Activated B cell treated with CpG ODN at 0.5 μM for 24 hours (primary cell): ENCODE results near the gene KRT4. TPM values are rescaled to one million over a fixed set of nuclear protein-coding genes. Genes with fewer than 3 reads are reported as not detected.

Experiments
- ATAC-seq: fragments of 200-7000 bp; cut with Tn5 transposase; one replicate; pipeline ENCODE4 v1.10.0; 2021; ENCODE audit warnings: low read depth, mild to moderate bottlenecking, moderate library complexity
- CTCF ChIA-PET: fragments of 350-600 bp; sonication (Branson Sonifier 250); formaldehyde crosslinking; loops from one replicate; lab custom pipeline; 2021; ENCODE audit warnings: antibody characterized with exemption; lab: Charles Lee
- POLR2A ChIA-PET: fragments of 350-600 bp; sonication (Branson Sonifier 250); formaldehyde crosslinking; loops from one replicate; lab custom pipeline; 2021; ENCODE audit warnings: antibody characterized with exemption; lab: Charles Lee
- DNase-seq: peaks from one replicate; pipeline ENCODE4 v3.0.0; 2022
- H3K27ac Mint-ChIP-seq: one replicate; pipeline ENCODE4 v1.8.0; 2020; ENCODE audit warnings: mixed read lengths
- H3K27me3 Mint-ChIP-seq: one replicate; pipeline ENCODE4 v1.8.0; 2021; ENCODE audit warnings: mixed read lengths
- H3K36me3 Mint-ChIP-seq: one replicate; pipeline ENCODE4 v1.8.0; 2021; ENCODE audit warnings: low read depth, mixed read lengths
- H3K4me1 Mint-ChIP-seq: one replicate; pipeline ENCODE4 v1.8.0; 2021; ENCODE audit warnings: mixed read lengths
- H3K4me3 Mint-ChIP-seq: one replicate; pipeline ENCODE4 v1.8.0; 2020; ENCODE audit warnings: mild to moderate bottlenecking, mixed read lengths
- H3K9me3 Mint-ChIP-seq: one replicate; pipeline ENCODE4 v1.8.0; 2020; ENCODE audit warnings: mixed read lengths
- CTCF ChIP-seq: fragments of 200-600 bp; IDR thresholded peaks from one replicate; pipeline ENCODE4 v1.8.0; 2022; ENCODE audit warnings: antibody characterized with exemption, mild to moderate bottlenecking
- intact Hi-C: fragments of 100-400 bp; cut with micrococcal nuclease; formaldehyde crosslinking; loops from one replicate; pipeline ENCODE4 v1.15.1; 2024
- total RNA-seq: library from RNA; stranded (reverse); gene quantifications from 2 replicates; pipeline ENCODE4 v1.2.3, GENCODE V29; 2022

Gene KRT4
- total RNA-seq, 1 donor from 2014 or later, result not detected

- ATAC-seq (no peak), DNase-seq (no peak)
- Mint-ChIP-seq H3K4me3 (no peak overlapping the region), H3K27ac (no peak overlapping the region), H3K4me1 (no peaks in the 10 kb centered on the region), H3K27me3 (peaks cover 28% of the 10 kb centered on the region), H3K36me3 (no peaks in the 10 kb centered on the region), H3K9me3 (no peaks in the 10 kb centered on the region)
- ChIA-PET POLR2A (interaction anchor here (0.6 kb wide), 1 partner anchor 262 kb away, joined by 5 read pairs; no protein-coding TSS in a partner anchor), CTCF (no interaction called here)
- intact Hi-C loops, result no loop called here
- TF ChIP-seq CTCF, result no peak
These were observed 21.5 kb downstream of the KRT4 start for GRCh38 chr12:52792185-52793029.

GRCh38 chr12:52791271-52792184 lies 22.4 kb downstream of the KRT4 start:
- TF ChIP-seq CTCF, result no peak
- no peak overlapping the region for H3K27ac Mint-ChIP-seq
- ChIA-PET POLR2A (no interaction called here), CTCF (no interaction called here)
- no peaks in the 10 kb centered on the region for H3K4me1 Mint-ChIP-seq
- ATAC-seq, result no peak
- DNase-seq, result no peak
- H3K27me3 Mint-ChIP-seq, result peaks cover 28% of the 10 kb centered on the region
- H3K9me3 Mint-ChIP-seq, result no peaks in the 10 kb centered on the region
- no peak overlapping the region for H3K4me3 Mint-ChIP-seq
- intact Hi-C loops, result no loop called here
- no peaks in the 10 kb centered on the region for H3K36me3 Mint-ChIP-seq

- Mint-ChIP-seq H3K27me3 (peaks cover 28% of the 10 kb centered on the region), H3K27ac (no peak overlapping the region), H3K4me3 (no peak overlapping the region), H3K4me1 (no peaks in the 10 kb centered on the region), H3K9me3 (no peaks in the 10 kb centered on the region), H3K36me3 (no peaks in the 10 kb centered on the region)
- CTCF ChIA-PET, result no interaction called here
- no peak for TF ChIP-seq CTCF
- ATAC-seq (no peak), DNase-seq (no peak)
- POLR2A ChIA-PET, result no interaction called here
- intact Hi-C loops, result no loop called here
These were observed 23.3 kb downstream of the KRT4 start for GRCh38 chr12:52790427-52791270.

GRCh38 chr12:52789637-52790426 lies 24.1 kb downstream of the KRT4 start:
- H3K27ac Mint-ChIP-seq, result no peak overlapping the region
- H3K9me3 Mint-ChIP-seq, result no peaks in the 10 kb centered on the region
- H3K36me3 Mint-ChIP-seq, result no peaks in the 10 kb centered on the region
- H3K4me3 Mint-ChIP-seq, result no peak overlapping the region
- H3K4me1 Mint-ChIP-seq, result no peaks in the 10 kb centered on the region
- intact Hi-C loops, result no loop called here
- ATAC-seq (no peak), DNase-seq (no peak)
- H3K27me3 Mint-ChIP-seq, result peaks cover 32% of the 10 kb centered on the region
- no peak for TF ChIP-seq CTCF
- ChIA-PET CTCF (no interaction called here), POLR2A (no interaction called here)
